Dermis microvascular lymphatic vessel endothelial cell (primary cell): ENCODE results near the gene SEMA4D. TPM values are rescaled to one million over a fixed set of nuclear protein-coding genes. Genes with fewer than 3 reads are reported as not detected.
A peak's percentile ranks its signal among the peaks of the same experiment; 100 is the strongest.
"Not testable (repeated sequence)": the region's sequence is repeated elsewhere in the genome, so short reads cannot be mapped to it uniquely, and the experiment has no call there.

Experiments used
- DNase-seq, 2 donors: peaks; one replicate each; pipeline versions ENCODE4 v3.0.0 to v3.0.0-alpha.2; 2010; ENCODE audit warnings: low read depth in 2 of 2
- total RNA-seq: library from RNA; depleted of rRNA; stranded (reverse); fragments of >200 nt; gene quantifications from 2 replicates; pipeline ENCODE4 v1.2.1, GENCODE V29; 2014

SEMA4D gene
- total RNA-seq, 1 donor from 2014 or later = 2.3 TPM

DNA sequence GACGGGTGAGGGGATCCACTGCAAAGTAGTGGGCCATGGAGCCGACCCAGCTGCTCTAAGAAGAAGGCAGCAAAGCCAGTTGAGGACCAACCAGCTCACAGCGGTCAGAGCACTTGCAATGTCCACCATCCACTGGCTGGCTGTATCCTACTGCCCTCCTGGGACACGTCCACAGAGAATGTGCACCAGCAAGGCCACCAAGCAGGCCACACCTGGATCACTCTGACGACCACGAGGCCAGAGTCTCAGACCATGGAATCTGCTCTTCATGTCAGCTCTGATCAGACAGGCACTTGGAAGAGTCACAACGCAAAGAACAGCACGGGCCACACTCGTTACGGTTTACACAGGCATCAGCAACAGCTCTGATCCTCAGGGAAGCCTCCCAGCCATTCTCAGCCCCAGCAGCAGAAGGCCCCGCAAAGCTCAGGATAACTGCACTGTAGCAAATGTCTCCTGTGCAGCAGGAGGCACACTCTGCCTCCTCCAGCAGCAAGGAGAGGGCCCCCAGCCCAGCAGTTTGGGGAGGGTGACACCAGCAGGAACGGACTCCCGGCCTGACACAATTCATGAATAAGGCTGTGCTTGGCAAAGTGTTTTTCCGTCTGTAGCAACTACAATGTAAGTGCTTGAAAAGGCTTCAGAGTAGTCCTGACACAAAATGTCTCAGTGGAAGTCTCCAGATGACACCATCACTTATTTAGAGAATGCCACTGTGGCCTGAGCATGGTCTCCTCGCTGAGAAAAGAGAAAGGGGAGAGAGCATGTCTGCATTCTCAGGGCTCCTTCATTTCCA is 15.7 kb downstream of the SEMA4D start:
- no peak for DNase-seq

DNA sequence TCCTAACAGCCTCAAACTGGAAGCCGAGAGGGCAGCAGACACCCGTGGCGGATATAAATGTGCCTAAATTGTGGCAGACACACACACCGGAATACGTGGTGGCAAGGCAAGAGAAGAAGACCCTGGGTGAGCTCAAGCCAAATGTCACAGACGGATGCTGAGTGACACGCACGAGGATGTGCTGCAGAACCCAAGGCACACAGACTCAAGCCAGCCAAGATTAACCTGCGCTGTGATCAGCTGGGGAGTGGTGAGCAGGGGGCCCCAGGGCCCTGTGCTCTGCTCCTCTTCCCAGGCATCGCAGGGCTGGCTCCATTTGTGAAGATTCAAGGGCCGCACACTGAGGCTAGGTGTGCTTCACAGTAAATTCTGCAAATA is 16.4 kb downstream of the SEMA4D start:
- DNase-seq = no peak

DNA sequence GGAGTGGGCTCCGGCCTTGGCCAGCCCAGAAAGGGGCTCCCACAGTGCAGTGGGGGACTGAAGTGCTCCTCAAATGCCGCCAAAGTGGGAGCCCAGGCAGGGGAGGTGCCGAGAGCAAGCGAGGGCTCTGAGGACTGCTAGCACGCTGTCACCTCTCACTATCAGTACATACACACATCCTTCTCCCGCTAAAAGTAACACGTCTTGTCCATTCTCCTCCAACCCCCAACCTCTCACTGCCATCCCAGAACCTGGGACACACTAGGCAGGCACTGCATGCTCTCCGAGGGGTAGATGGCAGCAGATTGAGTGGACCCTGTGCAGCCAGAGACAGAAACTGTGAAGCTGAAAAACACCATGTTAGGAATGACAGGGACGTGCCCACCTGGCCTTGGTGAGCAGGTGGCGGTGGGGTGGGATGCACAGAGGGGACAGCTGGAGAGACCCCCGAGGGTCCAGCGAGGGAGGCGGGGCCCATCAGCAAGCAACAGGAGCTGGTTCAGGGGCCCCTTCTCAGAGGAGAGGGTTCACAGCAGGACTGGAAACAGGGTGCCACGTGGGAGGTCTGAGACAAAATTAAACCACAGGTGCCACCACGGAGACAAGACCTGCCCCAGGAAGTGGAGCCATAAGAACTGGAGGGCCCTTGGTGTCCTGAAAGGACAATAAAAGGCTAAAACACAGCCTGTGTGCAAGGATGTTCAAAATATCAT is 16.9 kb downstream of the SEMA4D start:
- no peak for DNase-seq

DNA sequence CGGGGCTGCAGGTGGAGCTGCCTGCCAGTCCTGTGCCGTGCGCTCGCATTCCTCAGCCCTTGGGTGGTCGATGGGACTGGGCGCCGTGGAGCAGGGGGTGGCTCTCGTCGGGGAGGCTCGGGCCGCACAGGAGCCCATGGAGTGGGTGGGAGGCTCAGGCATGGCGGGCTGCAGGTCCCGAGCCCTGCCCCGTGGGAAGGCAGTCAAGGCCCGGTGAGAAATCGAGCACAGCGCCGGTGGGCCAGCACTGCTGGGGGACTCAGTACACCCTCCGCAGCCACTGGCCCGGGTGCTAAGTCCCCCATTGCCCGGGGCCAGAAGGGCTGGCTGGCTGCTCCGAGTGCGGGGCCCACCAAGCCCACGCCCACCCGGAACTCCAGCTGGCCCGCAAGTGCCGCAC is 17.5 kb downstream of the SEMA4D start:
- not testable (repeated sequence) for DNase-seq

DNA sequence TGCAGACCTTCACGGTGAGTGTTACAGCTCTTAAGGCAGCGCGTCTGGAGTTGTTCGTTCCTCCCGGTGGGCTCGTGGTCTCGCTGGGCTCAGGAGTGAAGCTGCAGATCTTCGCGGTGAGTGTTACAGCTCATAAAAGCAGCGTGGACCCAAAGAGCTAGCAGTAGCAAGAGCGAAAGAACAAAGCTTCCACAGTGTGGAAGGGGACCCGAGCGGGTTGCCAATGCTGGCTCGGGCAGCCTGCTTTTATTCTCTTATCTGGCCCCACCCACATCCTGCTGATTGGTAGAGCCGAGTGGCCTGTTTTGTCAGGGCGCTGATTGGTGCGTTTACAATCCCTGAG is 18.3 kb downstream of the SEMA4D start:
- DNase-seq = not testable (repeated sequence)

DNA sequence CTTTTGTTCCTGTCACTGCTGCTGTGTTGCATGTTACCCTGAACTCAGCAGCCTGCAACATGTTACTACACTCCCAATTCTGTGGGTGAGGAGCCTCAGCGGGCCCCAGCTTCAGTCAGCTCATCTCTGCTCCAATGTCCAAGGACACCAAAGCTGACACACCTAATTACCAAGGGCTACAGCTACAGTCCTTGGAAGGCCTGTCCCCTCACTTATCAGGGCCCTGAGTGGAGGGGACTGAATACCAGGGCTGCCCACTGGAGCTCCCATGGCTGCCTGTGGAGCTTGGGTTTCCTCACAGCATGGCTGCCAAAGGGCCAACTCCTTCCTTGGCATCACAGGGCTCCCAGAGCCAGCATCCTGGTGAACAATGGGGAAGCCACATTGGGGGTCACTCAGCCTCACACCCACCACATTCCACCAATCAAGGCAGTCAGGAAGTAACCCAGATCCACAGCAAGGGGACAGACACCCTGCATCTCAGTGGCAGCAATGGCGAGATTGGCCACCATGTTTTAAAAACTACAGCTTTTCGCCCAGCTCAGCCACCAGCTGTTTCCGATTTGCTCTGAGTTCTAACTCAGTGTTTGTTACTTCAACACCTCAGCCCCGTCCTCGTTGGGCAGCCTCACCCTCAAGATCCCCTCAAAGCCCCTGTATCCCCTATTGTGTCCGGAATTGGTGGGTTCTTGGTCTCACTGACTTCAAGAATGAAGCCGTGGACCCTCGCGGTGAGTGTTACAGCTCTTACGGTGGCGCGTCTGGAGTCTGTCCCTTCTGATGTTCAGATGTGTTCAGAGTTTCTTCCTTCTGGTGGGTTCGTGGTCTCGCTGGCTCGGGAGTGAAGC is 18.9 kb downstream of the SEMA4D start:
- no peak for DNase-seq

DNA sequence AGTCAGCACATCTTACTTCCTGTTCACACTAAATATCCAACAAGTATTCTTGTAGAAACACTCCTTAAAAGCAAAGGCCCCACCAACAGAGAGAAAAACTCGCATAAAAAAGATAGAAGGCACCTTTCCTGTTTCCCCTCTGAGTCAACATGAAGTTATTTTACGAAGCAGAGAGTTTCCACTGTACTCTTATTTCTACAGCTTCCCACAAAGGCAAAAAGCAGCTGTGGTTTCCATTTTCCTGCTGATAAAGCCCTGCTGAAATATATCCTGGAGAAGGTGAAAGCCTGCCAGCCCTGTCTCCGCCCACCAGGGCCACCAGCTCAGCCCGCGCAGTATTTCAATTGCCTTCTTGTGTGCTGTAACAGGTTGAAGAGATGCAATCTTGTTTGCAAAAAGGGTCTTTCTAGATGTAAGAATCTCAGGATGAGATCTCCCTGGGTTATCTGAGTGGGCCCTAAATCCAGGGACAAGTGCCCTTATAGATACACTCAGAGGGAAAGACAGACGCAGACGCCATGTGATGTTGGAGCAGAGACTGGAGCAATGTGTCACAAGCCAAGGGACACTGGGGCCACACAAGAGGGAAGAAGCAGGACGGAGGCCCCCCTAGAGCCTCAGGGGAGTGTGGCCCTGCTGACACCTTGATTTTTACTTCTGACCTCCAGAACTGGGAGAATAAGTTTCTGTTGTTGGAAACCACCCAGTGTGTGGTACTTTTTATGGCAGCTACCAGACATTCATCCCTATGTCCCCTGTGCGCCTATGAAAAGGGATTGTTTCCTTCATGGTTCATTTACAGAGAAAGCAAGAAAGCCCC is 19.9 kb downstream of the SEMA4D start:
- peak; percentile 81 to 90 for DNase-seq

DNA sequence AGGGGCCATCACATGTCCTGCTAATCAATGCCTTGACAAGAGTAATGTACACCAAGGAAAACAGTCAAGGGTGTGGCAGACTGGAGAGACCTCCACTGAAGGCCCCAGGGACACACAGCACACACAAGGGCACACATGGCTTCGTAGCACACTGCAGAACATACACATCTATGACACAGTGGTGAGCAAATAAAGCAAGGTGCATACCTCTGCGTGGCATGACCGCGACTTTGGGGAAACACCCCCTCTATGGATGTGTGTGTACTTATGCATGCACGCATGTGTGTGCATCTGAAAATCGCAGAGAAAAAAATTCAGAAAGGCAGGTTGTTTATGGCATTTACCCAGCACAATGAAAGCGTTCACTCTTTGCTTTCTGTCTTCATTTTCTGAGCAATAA is 20.5 kb downstream of the SEMA4D start:
- no peak for DNase-seq

DNA sequence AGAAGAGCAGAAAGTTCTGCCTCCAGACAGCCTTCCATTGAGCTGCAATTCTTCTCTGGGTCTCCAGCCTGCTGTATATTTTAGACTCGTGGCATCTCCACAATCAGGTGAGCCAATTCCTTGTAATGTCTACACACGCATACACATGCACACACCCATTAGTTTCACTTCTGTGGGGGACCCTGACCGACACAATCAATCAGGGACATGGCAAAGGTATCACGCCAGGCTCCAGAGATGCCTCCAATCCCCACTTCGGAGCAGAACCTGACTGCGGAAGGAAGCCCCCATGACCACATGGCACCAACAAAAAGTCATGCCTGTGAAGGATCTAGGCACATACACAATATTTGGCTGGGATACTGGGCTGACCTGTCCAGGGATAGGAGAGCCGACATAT is 21.4 kb downstream of the SEMA4D start:
- no peak for DNase-seq

DNA sequence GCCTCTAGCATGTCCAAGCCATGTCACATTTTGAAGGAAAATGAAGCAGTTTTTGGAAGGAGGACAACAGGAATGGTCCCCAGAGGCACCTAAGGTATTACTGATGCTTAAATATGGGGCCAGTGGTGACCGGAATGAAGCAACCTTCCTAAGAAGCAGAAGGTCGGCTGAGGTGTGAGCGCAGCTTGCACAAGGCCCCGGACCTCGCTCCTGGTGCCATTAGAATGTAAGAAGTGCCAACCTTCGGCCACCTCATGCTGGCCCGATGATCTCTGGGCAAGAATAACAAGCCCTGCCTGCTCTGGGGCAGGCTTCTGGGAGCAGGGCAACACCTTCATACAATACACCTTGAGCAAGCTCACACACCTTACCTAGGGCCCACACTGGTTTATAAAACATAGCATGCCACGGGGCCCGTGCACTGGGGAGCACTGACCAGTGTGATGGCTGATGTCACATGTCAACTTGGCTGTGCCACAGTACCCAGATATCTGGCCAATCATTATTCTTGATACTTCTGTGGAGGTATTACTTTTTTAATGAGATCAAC is 21.9 kb downstream of the SEMA4D start:
- no peak for DNase-seq

DNA sequence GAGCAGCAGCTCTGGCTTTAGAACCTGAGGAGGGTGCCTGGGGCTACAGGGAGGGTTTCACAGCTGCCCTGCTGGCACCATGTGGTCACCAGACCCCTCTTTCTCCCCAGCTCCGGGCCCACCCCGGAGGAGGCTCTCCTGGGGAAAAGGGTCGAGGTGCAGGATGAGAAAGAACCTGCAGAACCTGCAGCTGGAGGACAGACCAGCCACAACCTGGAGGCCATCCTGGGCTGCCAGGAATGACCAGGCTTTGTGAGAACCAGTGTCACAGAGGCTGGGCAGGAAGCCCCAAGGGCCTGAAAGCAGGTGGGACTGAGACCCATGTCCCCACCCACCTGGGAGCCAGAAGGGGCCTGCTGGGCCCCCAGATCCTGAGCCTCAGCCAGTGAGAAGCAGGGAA is 23.0 kb downstream of the SEMA4D start:
- no peak for DNase-seq

DNA sequence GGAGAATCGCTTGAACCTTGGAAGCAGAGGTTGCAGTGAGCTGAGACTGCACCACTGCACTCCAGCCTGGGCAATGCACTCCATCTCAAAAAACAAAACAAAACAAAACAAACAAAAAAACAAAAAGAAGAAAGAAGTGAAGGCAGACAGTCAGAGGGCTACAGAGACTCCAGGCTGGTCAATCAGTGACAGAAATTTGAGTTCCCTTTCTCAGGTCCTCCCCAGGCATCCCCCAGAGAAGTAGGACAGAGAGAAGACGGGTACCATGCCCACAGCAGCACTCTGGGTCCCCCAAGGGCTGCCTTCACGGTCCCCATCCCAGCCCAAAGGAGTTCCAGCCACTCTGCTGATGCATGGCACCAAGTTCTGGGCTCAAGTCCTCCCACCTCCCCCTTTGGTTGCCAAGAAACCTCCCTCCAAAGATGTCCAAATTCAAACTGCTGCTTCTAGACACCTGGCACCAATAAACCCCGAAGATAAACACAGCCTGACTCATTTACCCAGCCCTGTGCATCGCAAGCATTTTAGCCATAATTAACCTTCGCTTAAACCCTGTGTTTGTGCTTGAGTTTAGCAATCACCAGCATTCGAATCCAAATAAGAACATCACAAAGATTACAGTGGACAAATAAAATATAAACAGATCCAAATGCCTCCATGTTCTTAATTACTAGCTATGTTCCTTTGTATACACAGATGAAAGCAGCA is 24.0 kb downstream of the SEMA4D start:
- DNase-seq = no peak

DNA sequence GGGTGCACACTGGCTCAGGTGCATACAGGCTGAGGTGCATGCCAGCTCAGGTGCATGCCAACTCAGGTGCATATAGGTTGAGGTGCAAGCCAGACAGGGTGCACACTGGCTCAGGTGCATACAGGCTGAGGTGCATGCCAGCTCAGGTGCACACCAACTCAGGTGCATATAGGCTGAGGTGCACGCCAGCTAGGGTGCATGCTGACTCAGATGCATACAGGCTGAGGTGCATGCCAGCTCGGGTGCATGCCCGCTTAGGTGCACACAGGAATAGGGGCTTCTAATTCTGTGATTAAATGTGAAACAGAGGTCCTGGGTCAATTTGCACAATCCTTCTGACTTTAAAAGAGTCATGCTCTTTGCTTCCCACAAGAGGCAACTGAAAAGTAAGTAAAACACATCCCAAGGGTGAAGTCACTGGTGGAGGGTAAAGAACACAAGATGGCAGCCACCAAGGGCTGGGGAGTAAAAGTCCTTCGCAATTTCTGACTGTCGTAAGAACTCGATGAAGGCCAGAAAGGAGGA is 26.1 kb downstream of the SEMA4D start:
- not testable (repeated sequence) for DNase-seq

DNA sequence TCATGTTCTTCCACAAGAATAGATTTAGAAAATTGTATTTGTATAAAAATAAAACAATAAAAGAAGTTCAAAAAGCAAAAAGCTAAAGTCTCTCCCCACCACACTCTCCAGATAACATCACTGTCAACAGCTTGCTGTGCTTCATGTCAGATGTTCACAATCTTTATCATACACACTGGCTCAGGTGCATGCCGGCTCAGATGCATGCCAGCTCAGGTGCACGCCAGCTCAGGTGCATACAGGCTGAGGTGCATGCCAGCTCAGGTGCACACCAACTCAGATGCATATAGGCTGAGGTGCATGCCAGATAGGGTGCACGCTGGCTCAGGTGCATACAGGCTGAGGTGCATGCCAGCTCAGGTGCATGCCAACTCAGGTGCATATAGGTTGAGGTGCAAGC is 26.5 kb downstream of the SEMA4D start:
- DNase-seq = no peak

DNA sequence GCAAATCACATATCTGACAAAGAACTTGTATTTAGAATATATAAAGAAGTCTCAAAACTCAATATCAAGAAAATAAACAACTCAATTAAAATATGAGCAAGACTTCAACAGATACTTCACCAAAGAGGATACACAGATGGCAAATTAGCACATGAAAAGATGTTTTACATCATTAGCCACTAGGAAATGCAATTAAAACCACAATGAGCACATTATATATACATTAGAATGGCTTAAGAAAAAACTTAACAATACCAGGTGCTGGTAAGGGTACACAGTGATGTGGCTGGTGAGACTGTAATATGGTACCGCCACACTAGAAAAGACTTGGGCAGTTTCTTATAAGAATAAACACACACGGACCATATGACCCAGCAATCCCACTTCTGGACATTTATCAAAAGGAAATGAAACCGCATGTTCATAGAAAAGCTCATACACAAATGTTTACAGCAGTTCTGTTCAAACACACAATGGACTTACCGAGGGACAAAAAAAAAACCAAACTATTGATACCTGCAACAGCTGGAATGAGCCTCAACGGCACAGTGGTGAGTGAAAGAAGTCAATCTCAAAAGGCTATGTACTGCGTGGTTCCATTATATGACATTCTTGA is 27.6 kb downstream of the SEMA4D start:
- DNase-seq = no peak

DNA sequence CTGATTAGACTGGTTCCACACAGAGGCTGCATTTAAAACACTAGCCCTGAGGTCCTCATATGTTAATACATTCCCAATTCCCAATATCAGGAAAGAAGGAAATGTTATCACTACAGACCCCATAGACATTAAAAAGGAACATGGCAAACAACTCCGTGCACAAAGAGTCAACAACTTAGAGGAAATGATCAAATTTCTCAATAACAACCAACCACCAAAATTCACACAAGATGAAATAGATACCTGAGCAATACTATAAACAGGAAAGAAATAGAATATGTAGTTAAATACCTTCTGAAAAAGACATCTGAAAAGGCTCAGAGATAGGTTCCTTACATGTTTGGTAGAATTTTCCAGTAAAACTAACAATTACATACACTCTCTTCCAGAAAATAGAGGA is 28.9 kb downstream of the SEMA4D start:
- DNase-seq = no peak

DNA sequence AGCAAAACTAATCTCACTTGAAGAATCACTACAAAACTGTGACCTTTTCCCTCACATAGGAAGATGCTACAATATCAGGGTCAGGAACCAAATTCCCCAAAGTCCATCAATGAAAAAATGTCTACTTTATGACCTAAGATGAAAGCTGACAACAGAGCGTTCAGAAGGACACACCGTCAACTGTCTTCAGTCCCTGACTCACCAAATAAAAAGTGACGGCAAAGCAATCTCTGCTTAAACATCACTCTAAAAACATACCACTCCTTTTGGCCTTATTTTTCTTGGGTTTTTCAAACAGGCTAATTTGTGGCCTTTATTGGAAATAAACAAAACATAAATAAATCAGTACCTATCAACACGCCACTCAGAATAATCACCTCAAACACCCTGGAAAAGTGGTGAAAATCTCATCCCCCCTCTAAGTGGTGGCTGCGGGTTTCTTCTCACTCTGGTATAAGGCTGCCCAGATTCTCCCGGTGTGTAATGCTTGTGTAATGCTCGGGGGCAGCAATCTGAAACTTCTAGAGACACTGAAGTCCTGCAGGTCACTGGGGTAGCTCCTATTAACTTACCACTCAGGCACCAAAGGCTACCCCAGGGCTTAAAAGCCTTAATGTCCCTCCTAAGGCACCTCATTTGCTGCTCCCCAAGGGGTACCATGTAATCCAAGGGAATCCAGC is 29.5 kb downstream of the SEMA4D start:
- DNase-seq = no peak

DNA sequence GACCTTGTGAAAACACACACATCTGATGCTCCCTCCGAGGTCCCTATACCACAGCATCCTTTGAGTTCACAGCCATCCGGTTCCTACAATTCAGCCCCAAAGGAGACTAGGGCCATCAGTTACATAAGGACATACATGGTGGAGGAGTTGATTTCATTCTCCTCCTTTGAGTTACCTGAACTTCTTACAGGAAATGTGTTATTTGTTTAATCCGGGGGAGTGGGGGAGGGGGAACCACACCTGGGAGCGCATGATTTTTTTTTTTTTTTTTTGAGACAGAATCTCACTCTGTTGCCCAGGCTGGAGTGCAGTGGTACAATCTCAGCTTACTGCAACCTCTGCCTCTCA is 30.7 kb downstream of the SEMA4D start:
- DNase-seq = no peak
